Mammary epithelial cell (primary cell): ENCODE results near the gene TTLL7.

Experiments
- EZH2 ChIP-seq: IDR thresholded peaks from 2 replicates; pipeline ENCODE4 v1.6.1; 2012; ENCODE audit warnings: low read length, inconsistent platforms, borderline replicate concordance
- TF ChIP-seq, protein P1 (sequence below), 2 donors: IDR thresholded peaks in 1 of 2; conservative IDR thresholded peaks in 1 of 2; 2 replicates each; pipeline ENCODE4 v1.5.1; 2011 to 2012; ENCODE audit warnings: inconsistent platforms in 2 of 2, low read length in 2 of 2, mild to moderate bottlenecking in 2 of 2, control low read depth in 1 of 2, low read depth in 1 of 2; ENCODE audit not compliant: insufficient read depth in 1 of 2; ENCODE audit errors: extremely low read depth in 1 of 2

DNA sequence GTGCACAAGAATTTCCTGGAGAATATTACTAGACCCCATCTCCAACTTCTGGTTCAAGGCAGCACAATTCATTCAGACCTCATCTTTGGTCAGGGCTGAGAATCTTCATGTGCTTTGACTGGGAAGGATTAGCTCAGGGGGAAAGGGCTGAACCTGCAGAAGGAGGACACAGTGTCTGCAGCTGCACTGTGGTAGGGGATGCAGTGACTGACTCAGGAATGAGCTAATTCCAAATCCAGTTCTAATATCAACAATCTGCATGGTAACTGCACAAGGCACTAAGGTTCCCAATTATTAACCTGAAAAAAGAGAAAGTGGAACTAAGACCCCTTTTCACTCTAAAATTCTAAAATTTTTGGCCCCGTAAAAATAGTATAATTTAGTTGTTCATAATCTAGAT, 31.6 kb downstream of the TTLL7 start:
- TF ChIP-seq, protein P1, sequence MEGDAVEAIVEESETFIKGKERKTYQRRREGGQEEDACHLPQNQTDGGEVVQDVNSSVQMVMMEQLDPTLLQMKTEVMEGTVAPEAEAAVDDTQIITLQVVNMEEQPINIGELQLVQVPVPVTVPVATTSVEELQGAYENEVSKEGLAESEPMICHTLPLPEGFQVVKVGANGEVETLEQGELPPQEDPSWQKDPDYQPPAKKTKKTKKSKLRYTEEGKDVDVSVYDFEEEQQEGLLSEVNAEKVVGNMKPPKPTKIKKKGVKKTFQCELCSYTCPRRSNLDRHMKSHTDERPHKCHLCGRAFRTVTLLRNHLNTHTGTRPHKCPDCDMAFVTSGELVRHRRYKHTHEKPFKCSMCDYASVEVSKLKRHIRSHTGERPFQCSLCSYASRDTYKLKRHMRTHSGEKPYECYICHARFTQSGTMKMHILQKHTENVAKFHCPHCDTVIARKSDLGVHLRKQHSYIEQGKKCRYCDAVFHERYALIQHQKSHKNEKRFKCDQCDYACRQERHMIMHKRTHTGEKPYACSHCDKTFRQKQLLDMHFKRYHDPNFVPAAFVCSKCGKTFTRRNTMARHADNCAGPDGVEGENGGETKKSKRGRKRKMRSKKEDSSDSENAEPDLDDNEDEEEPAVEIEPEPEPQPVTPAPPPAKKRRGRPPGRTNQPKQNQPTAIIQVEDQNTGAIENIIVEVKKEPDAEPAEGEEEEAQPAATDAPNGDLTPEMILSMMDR (conservative IDR thresholded peaks at IDR 0.05 in 1 of 2, IDR thresholded peaks at IDR 0.05 in 1 of 2; ENCODE audit: extremely low read depth in 1 of 2, insufficient read depth in 1 of 2, low read depth in 1 of 2, low read length in 2 of 2) = no peak
- no peak for TF ChIP-seq EZH2
